ENCODE data around the gene SIMC1. TPM values are rescaled to one million over a fixed set of nuclear protein-coding genes. Genes with fewer than 3 reads are reported as not detected.

Gene SIMC1
- total and polyA plus RNA-seq, 2 of the 4 experiments (the other 2 are of a cell fraction) = 8.2 to 11.7 TPM

GRCh38 chr5:176192094-176192721 lies 46.0 kb upstream of the SIMC1 start:
- no peak for ATAC-seq (ENCODE audit: low read depth)
- no peak overlapping the region for H2AFZ ChIP-seq (replicated peaks; ENCODE audit: low read length, poor library complexity)
- intact Hi-C loops (cut with micrococcal nuclease) = no loop called here
- in situ Hi-C loops (cut with MboI; ENCODE audit: low sequenced_read_pairs) = no loop called here
- H2BK15ac ChIP-seq (ENCODE audit: low read depth, low read length) = no peak overlapping the region
- H2BK120ac ChIP-seq (ENCODE audit: low read depth, low read length) = no peak overlapping the region
- TF ChIP-seq FOS (IDR thresholded peaks at IDR 0.05; ENCODE audit: low read depth, low read length) (no peak), RAD21 (IDR thresholded peaks at IDR 0.05; ENCODE audit: low read length) (no peak), BHLHE40 (IDR thresholded peaks at IDR 0.05; ENCODE audit: low read depth, low read length) (no peak), MAFK (IDR thresholded peaks at IDR 0.05; ENCODE audit: low read depth, low read length) (no peak), ELK1 (IDR thresholded peaks at IDR 0.05; ENCODE audit: borderline replicate concordance, low read depth, low read length) (no peak), RFX5 (IDR thresholded peaks at IDR 0.05; ENCODE audit: low read depth, low read length) (no peak), CHD1 (IDR thresholded peaks at IDR 0.05; ENCODE audit: low read depth, low read length) (no peak), CTCF (conservative IDR thresholded peaks at IDR 0.05; ENCODE audit: low read depth, low read length) (no peak), POLR2A (IDR thresholded peaks at IDR 0.05; ENCODE audit: low read depth, low read length) (no peak), MAZ (IDR thresholded peaks at IDR 0.05; ENCODE audit: borderline replicate concordance, low read depth, low read length) (no peak), SMC3 (IDR thresholded peaks at IDR 0.05; ENCODE audit: low read depth, low read length) (no peak), MXI1 (IDR thresholded peaks at IDR 0.05; ENCODE audit: borderline replicate concordance, low read depth, low read length) (no peak)
- TF ChIP-seq, protein P1, sequence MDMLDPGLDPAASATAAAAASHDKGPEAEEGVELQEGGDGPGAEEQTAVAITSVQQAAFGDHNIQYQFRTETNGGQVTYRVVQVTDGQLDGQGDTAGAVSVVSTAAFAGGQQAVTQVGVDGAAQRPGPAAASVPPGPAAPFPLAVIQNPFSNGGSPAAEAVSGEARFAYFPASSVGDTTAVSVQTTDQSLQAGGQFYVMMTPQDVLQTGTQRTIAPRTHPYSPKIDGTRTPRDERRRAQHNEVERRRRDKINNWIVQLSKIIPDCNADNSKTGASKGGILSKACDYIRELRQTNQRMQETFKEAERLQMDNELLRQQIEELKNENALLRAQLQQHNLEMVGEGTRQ (IDR thresholded peaks at IDR 0.05; ENCODE audit: low read depth, low read length) = no peak
- dilution Hi-C loops (cut with HindIII; ENCODE audit: low sequenced_read_pairs, unreplicated experiment) = no loop called here
- no peak overlapping the region for H3K4me3 ChIP-seq (ENCODE audit: insufficient read depth, low read depth, low read length)
- ChIA-PET POLR2A (ENCODE audit: unreplicated experiment) (no interaction called here), CTCF (no interaction called here)
- H3K23ac ChIP-seq (ENCODE audit: low read depth, low read length) = no peak overlapping the region
- no peak overlapping the region for H2AK5ac ChIP-seq (ENCODE audit: low read depth, low read length)
- no peak overlapping the region for H3K9ac ChIP-seq (ENCODE audit: low read depth, low read length)
- H3K27ac ChIP-seq (ENCODE audit: insufficient read depth, low read length) = no peak overlapping the region
- no peaks in the 10 kb centered on the region for H3K4me1 ChIP-seq (ENCODE audit: control insufficient read depth, insufficient read depth, low read length)
- H4K5ac ChIP-seq (ENCODE audit: low read depth, low read length) = no peak overlapping the region
- DNase-seq = no peak
- no peaks in the 10 kb centered on the region for H3K9me3 ChIP-seq (ENCODE audit: control insufficient read depth, insufficient read depth, low read length)
- H2BK5ac ChIP-seq (ENCODE audit: low read depth, low read length, poor library complexity, severe bottlenecking) = no peak overlapping the region
- 80% methylated on average over 8 of the region's 13 CpGs; no CpG with 5 or more reads in 1 of the 2 experiments for WGBS, 2 experiments (ENCODE audit: extremely low coverage in 2 of 2, insufficient read length in 1 of 2)
- no peak overlapping the region for H2BK20ac ChIP-seq (ENCODE audit: low read depth, low read length)
- no peak overlapping the region for H3K4me2 ChIP-seq (ENCODE audit: low read depth, low read length)
- H4K91ac ChIP-seq (ENCODE audit: insufficient read depth, low read depth, low read length) = no peak overlapping the region
- H2AK9ac ChIP-seq (replicated peaks; ENCODE audit: low read depth, low read length, poor library complexity) = no peak overlapping the region
- H3K14ac ChIP-seq (replicated peaks; ENCODE audit: low read depth, low read length) = no peak overlapping the region
- H4K20me1 ChIP-seq (ENCODE audit: insufficient read depth, low read length) = no peaks in the 10 kb centered on the region
- H3K56ac ChIP-seq (ENCODE audit: extremely low read depth, insufficient read depth, low read length) = no peak overlapping the region
- no peaks in the 10 kb centered on the region for H3K79me1 ChIP-seq (ENCODE audit: low read depth in 1 of 2, low read length in 2 of 2)
- BruUV-seq (replicated peaks) = no TSS peak
- H3K36me3 ChIP-seq (ENCODE audit: control insufficient read depth, insufficient read depth, low read length) = no peaks in the 10 kb centered on the region
- no peaks in the 10 kb centered on the region for H3K9me1 ChIP-seq (ENCODE audit: insufficient read depth, low read length)
- no peak overlapping the region for H3K18ac ChIP-seq (ENCODE audit: low read depth, low read length)
- H3K4ac ChIP-seq (ENCODE audit: low read depth, low read length) = no peak overlapping the region
- peaks cover 2% of the 10 kb centered on the region; the same call in 1 of the 2 replicates for H3K27me3 ChIP-seq (ENCODE audit: control insufficient read depth, insufficient read depth, low read length)
- H4K8ac ChIP-seq (ENCODE audit: low read depth in 2 of 2, low read length in 2 of 2) = no peak overlapping the region

Measured in IMR-90 (cell line).